Neural progenitor cell (in vitro differentiated cells): ENCODE measurements around the gene FBXL2. TPM values are rescaled to one million over a fixed set of nuclear protein-coding genes. Genes with fewer than 3 reads are reported as not detected.

Source experiments
- DNase-seq: peaks from one replicate; pipeline ENCODE4 v3.0.0-alpha.2; 2016; ENCODE audit warnings: low spot score
- H2AFZ ChIP-seq: fragments of 200-600 bp; sonication (generic); replicated peaks from 2 replicates; pipeline ENCODE4 v1.6.1; 2016; ENCODE audit warnings: antibody characterized with exemption
- H3F3A ChIP-seq: fragments of 200-600 bp; sonication (generic); 2 replicates; pipeline ENCODE4 v1.6.1; 2016; ENCODE audit warnings: antibody characterized with exemption, low read depth
- H3K27ac ChIP-seq: fragments of 200-600 bp; sonication (generic); 2 replicates; pipeline ENCODE4 v1.5.1; 2016; ENCODE audit warnings: mild to moderate bottlenecking
- H3K27me3 ChIP-seq: fragments of 200-600 bp; sonication (generic); 2 replicates; pipeline ENCODE4 v1.6.1; 2016; ENCODE audit warnings: mild to moderate bottlenecking, moderate library complexity
- H3K36me3 ChIP-seq: fragments of 200-600 bp; sonication (generic); 2 replicates; pipeline ENCODE4 v1.5.1; 2016
- H3K4me1 ChIP-seq: fragments of 200-600 bp; sonication (generic); 2 replicates; pipeline ENCODE4 v1.6.1; 2016; ENCODE audit warnings: mixed run types
- H3K4me2 ChIP-seq: fragments of 200-600 bp; sonication (generic); 2 replicates; pipeline ENCODE4 v1.6.1; 2016
- H3K4me3 ChIP-seq: fragments of 200-600 bp; sonication (generic); 2 replicates; pipeline ENCODE4 v1.5.1; 2016
- H3K79me2 ChIP-seq: fragments of 200-600 bp; sonication (generic); 2 replicates; pipeline ENCODE4 v1.6.1; 2016; ENCODE audit warnings: low read depth
- H3K9ac ChIP-seq: fragments of 200-600 bp; sonication (generic); 2 replicates; pipeline ENCODE4 v1.6.1; 2016
- H3K9me3 ChIP-seq: fragments of 200-600 bp; sonication (generic); 2 replicates; pipeline ENCODE4 v1.5.1; 2016; ENCODE audit warnings: low read depth
- H4K20me1 ChIP-seq: fragments of 200-600 bp; sonication (generic); 2 replicates; pipeline ENCODE4 v1.6.1; 2016; ENCODE audit warnings: low read depth
- H3K27ac Mint-ChIP-seq: 3 replicates; pipeline ENCODE4 v1.8.0; 2021; ENCODE audit warnings: mixed read lengths
- H3K27me3 Mint-ChIP-seq: 2 replicates; pipeline ENCODE4 v1.8.0; 2022; ENCODE audit warnings: low read depth, mild to moderate bottlenecking, inconsistent platforms, moderate library complexity, mixed read lengths; ENCODE audit not compliant: insufficient read depth
- H3K36me3 Mint-ChIP-seq: 3 replicates; pipeline ENCODE4 v1.8.0; 2021; ENCODE audit warnings: mixed read lengths
- H3K4me1 Mint-ChIP-seq: 3 replicates; pipeline ENCODE4 v1.8.0; 2021; ENCODE audit warnings: mixed read lengths
- H3K4me3 Mint-ChIP-seq: 3 replicates; pipeline ENCODE4 v1.8.0; 2021; ENCODE audit warnings: mild to moderate bottlenecking, moderate library complexity, mixed read lengths
- H3K9me3 Mint-ChIP-seq: 3 replicates; pipeline ENCODE4 v1.8.0; 2020; ENCODE audit warnings: mixed read lengths
- EZH2 ChIP-seq: fragments of 200-600 bp; sonication (generic); IDR thresholded peaks from 2 replicates; pipeline ENCODE4 v1.6.1; 2017; ENCODE audit warnings: antibody characterized with exemption, mild to moderate bottlenecking, moderate library complexity
- EZH2phosphoT487 ChIP-seq: fragments of 200-600 bp; sonication (generic); IDR thresholded peaks from 2 replicates; pipeline ENCODE4 v1.6.1; 2017; ENCODE audit warnings: antibody characterized with exemption
- total RNA-seq: library from RNA; depleted of rRNA; stranded (reverse); fragments of >200 nt; gene quantifications from 2 replicates; pipeline ENCODE4 v1.2.3, GENCODE V29; 2015; ENCODE audit warnings: low replicate concordance
- TF ChIP-seq, protein P1 (sequence below): fragments of 200-600 bp; sonication (generic); IDR thresholded peaks from 2 replicates; pipeline ENCODE4 v1.5.1; 2017; ENCODE audit warnings: antibody characterized with exemption, mild to moderate bottlenecking

Gene FBXL2
- total RNA-seq, 1 donor from 2014 or later: 18.2 TPM

DNA sequence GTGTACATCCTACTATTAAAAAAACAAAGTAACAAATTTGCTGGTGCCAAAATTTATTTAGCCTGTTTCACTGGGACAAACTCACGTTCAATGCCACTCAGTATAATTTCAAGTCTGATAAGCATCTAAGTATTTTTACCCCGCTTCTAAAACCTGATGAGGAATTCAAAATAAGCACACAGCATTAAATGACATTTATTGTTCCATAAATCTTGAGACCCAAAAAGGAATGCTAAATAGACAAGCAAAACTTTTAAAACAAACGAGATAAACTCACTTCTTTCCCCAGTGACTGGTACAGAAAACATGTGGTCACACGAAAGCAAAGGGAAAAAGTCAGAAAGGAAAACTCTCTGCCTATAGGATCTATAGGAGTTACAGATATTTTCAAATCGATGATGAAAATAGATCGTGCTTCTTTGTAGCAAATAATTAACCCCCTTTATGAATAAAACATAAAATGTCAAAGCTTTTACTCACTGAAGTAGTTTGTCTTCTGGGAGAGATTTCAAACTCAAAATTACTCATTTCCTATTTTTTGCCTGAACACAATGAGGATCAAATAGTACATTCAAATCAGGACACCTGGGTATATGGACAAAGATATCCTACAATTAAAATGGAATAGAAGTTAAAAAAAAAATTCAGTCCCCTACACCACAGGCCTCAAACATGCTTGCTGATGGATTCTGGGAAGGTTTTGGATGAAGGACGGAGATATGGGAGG, 111.3 kb downstream of the FBXL2 start:
- Histone ChIP-seq H3K27me3 (no peaks in the 10 kb centered on the region), H3F3A (no peaks in the 10 kb centered on the region), H3K4me1 (no peaks in the 10 kb centered on the region), H3K9me3 (no peaks in the 10 kb centered on the region), H3K79me2 (no peaks in the 10 kb centered on the region), H3K4me2 (no peak overlapping the region), H3K36me3 (peaks cover 14% of the 10 kb centered on the region), H3K9ac (peak overlapping the region; percentile 13), H3K27ac (no peak overlapping the region), H3K4me3 (no peak overlapping the region), H4K20me1 (no peaks in the 10 kb centered on the region), H2AFZ (no peak overlapping the region)
- no peaks in the 10 kb centered on the region for H3K9me3 Mint-ChIP-seq
- H3K36me3 Mint-ChIP-seq: peaks cover 32% of the 10 kb centered on the region
- TF ChIP-seq EZH2phosphoT487 (no peak), EZH2 (no peak)
- TF ChIP-seq, protein P1, sequence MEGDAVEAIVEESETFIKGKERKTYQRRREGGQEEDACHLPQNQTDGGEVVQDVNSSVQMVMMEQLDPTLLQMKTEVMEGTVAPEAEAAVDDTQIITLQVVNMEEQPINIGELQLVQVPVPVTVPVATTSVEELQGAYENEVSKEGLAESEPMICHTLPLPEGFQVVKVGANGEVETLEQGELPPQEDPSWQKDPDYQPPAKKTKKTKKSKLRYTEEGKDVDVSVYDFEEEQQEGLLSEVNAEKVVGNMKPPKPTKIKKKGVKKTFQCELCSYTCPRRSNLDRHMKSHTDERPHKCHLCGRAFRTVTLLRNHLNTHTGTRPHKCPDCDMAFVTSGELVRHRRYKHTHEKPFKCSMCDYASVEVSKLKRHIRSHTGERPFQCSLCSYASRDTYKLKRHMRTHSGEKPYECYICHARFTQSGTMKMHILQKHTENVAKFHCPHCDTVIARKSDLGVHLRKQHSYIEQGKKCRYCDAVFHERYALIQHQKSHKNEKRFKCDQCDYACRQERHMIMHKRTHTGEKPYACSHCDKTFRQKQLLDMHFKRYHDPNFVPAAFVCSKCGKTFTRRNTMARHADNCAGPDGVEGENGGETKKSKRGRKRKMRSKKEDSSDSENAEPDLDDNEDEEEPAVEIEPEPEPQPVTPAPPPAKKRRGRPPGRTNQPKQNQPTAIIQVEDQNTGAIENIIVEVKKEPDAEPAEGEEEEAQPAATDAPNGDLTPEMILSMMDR: no peak
- H3K27ac Mint-ChIP-seq: no peak overlapping the region
- no peaks in the 10 kb centered on the region for H3K27me3 Mint-ChIP-seq
- H3K4me1 Mint-ChIP-seq: no peaks in the 10 kb centered on the region
- no peak for DNase-seq
- H3K4me3 Mint-ChIP-seq: no peak overlapping the region

DNA sequence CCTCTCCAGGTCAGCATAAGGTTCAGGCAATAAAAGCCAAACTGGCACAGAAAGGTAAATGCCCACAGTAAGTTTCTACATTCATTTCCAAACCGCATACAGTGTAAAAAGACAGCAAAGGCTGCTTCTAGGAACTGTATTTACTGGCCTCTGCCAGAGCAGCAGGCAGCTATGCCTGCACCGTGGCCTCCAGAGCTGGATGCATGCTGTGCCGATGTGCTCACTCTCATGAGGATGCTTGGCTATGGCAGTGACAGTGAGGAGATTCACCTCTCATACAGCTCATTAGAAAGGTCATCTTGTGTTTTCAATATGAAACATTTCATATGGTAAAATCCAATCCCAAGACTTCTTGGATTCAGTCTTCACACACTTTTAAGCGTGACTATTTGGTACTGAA, 112.7 kb downstream of the FBXL2 start:
- peaks cover 29% of the 10 kb centered on the region for H3K36me3 Mint-ChIP-seq

DNA sequence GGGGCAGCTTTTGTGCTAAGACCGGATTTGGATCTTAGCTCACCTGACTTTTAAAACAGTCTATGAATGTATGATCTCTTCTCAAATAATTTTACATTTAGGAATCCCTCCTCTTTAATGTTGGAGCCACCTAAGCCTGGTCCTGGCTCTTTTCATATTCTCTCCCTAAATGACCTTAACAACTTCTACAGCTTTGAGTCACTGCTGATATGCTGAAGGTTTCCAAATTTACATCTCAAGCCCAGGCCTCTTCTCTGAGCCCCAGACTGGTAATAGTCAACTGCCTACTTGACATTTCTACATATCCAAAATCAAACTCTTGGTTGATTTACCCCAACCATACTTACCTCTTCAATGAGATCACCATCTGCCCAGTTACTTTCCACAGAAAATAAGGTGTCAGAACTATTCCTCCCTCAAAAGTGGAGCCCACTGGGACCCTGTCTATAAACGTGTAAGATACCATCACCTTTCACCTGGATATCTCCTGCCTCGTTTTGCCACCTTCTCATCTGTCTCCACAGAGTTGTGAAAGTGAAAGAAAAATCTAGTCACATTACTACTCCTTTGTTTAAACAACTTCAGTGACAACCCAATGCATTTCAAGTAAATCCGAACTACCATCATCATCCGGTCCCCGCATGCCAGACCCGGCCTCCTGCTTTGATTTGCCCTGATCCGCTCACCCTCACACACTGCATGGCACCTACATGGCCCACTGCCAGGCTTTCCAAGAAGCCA, 114.2 kb downstream of the FBXL2 start:
- no peak overlapping the region for H3K27ac ChIP-seq
- Mint-ChIP-seq H3K27ac (no peak overlapping the region), H3K9me3 (no peaks in the 10 kb centered on the region), H3K4me3 (no peak overlapping the region), H3K36me3 (peaks cover 30% of the 10 kb centered on the region), H3K27me3 (no peaks in the 10 kb centered on the region), H3K4me1 (no peaks in the 10 kb centered on the region)
- no peaks in the 10 kb centered on the region for H3K9me3 ChIP-seq
- no peak for TF ChIP-seq EZH2
- TF ChIP-seq EZH2phosphoT487: no peak
- TF ChIP-seq, protein P1: no peak
- peaks cover 4% of the 10 kb centered on the region for H4K20me1 ChIP-seq
- H2AFZ ChIP-seq: no peak overlapping the region
- H3K4me1 ChIP-seq: no peaks in the 10 kb centered on the region
- no peak overlapping the region for H3K4me2 ChIP-seq
- H3K27me3 ChIP-seq: no peaks in the 10 kb centered on the region
- no peak overlapping the region for H3K9ac ChIP-seq
- H3F3A ChIP-seq: no peaks in the 10 kb centered on the region
- H3K36me3 ChIP-seq: peaks cover 20% of the 10 kb centered on the region
- no peaks in the 10 kb centered on the region for H3K79me2 ChIP-seq
- DNase-seq: no peak
- H3K4me3 ChIP-seq: no peak overlapping the region

More for the DNA sequence above, 112.7 kb downstream of the FBXL2 start:
- H3F3A ChIP-seq: no peaks in the 10 kb centered on the region
- no peak overlapping the region for H3K27ac ChIP-seq
- H2AFZ ChIP-seq: no peak overlapping the region
- H3K9me3 Mint-ChIP-seq: no peaks in the 10 kb centered on the region
- H3K4me2 ChIP-seq: no peak overlapping the region
- H3K4me1 ChIP-seq: no peaks in the 10 kb centered on the region
- H3K9ac ChIP-seq: no peak overlapping the region
- H3K9me3 ChIP-seq: no peaks in the 10 kb centered on the region
- peaks cover 14% of the 10 kb centered on the region for H3K36me3 ChIP-seq
- no peaks in the 10 kb centered on the region for H3K27me3 ChIP-seq
- H3K4me3 Mint-ChIP-seq: no peak overlapping the region
- H3K27ac Mint-ChIP-seq: no peak overlapping the region
- H3K79me2 ChIP-seq: no peaks in the 10 kb centered on the region
- no peaks in the 10 kb centered on the region for H4K20me1 ChIP-seq
- no peak for DNase-seq
- no peak for TF ChIP-seq EZH2
- TF ChIP-seq EZH2phosphoT487: no peak
- TF ChIP-seq, protein P1: no peak
- no peaks in the 10 kb centered on the region for H3K27me3 Mint-ChIP-seq
- H3K4me1 Mint-ChIP-seq: no peaks in the 10 kb centered on the region
- no peak overlapping the region for H3K4me3 ChIP-seq
